ENCODE results near the gene FCN3. TPM values are rescaled to one million over a fixed set of nuclear protein-coding genes. Genes with fewer than 3 reads are reported as not detected.

The FCN3 gene
- total and polyA plus RNA-seq, 2 donors (not counting 3 experiments of a cell fraction or from before 2014, with no cell fraction given): 0.15 TPM; not detected in 1

DNA sequence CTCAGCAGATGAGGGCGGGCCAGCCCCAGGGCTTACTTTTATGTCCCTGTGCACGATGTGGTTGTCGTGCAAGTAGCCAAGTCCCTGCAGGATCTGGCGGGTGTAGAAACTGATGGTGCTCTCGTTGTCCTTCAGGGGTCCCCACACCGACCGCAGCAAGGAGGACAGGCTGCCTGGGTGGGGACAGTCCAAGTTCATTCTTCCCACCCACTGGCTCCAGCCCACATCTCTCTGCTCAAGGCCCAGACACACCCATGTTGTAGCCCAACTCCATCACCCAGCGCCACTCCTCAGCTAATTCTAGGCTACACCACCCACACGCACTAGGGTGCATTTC is 14.8 kb downstream of the FCN3 start:
- TF ChIP-seq MAX (IDR thresholded peaks at IDR 0.05; ENCODE audit: insufficient read depth, insufficient read length) (no peak), EZH2 (IDR thresholded peaks at IDR 0.05; ENCODE audit: borderline replicate concordance, low read depth, low read length, severe bottlenecking) (no peak), JUN (IDR thresholded peaks at IDR 0.05; ENCODE audit: borderline replicate concordance, insufficient read depth, insufficient read length, low read depth) (no peak), POLR2A (IDR thresholded peaks at IDR 0.05; ENCODE audit: low read depth, low read length) (no peak), GATA2 (IDR thresholded peaks at IDR 0.05; ENCODE audit: insufficient read depth, insufficient read length, low read depth, low read length) (no peak)
- Histone ChIP-seq H2AFZ (ENCODE audit: low read depth, low read length) (no peak overlapping the region), H3K27me3 (ENCODE audit: control insufficient read depth in 2 of 2, insufficient read depth in 2 of 2, low read length in 2 of 2) (no peaks in the 10 kb centered on the region), H3K79me2 (ENCODE audit: control insufficient read depth, insufficient read depth, low read length) (no peaks in the 10 kb centered on the region), H3K4me3 (replicated peaks in 1 of 3; ENCODE audit: insufficient read depth in 1 of 3, low read depth in 1 of 3, low read length in 3 of 3) (no peak overlapping the region), H3K27ac (ENCODE audit: insufficient read depth, low read depth, low read length) (no peak overlapping the region), H3K9me1 (replicated peaks; ENCODE audit: control insufficient read depth, extremely low read depth, insufficient read depth, low read length) (no peaks in the 10 kb centered on the region), H3K36me3 (ENCODE audit: control insufficient read depth in 2 of 2, extremely low read depth in 1 of 2, insufficient read depth in 2 of 2, low read length in 2 of 2) (peaks cover 0 to 4% of the 10 kb centered on the region in 2 experiments), H3K4me2 (ENCODE audit: insufficient read depth, low read length) (no peak overlapping the region), H3K9me3 (replicated peaks; ENCODE audit: control insufficient read depth, insufficient read depth, low read length) (no peaks in the 10 kb centered on the region), H4K20me1 (replicated peaks; ENCODE audit: control insufficient read depth, extremely low read depth, insufficient read depth, low read length) (no peaks in the 10 kb centered on the region), H3K4me1 (ENCODE audit: control insufficient read depth, extremely low read depth, insufficient read depth, low read length) (peaks cover under 1% of the 10 kb centered on the region), H3K9ac (replicated peaks; ENCODE audit: extremely low read depth, insufficient read depth, low read length) (no peak overlapping the region)
- FAIRE-seq: no peak
- dilution Hi-C loops (cut with MboI; ENCODE audit: extremely low pct_ligation_motif_present, low sequenced_read_pairs): no loop called here
- BruUV-seq (replicated peaks): no TSS peak
- no peak for DNase-seq (ENCODE audit: low read depth, low spot score)
- ChIA-PET CTCF (interaction anchor here (2.5 to 4.8 kb wide), 3 partner anchors 14 to 36 kb away, joined by 11 to 45 read pairs (median 22); no protein-coding TSS in a partner anchor), POLR2A (no interaction called here)
- intact Hi-C loops (cut with micrococcal nuclease): no loop called here

DNA sequence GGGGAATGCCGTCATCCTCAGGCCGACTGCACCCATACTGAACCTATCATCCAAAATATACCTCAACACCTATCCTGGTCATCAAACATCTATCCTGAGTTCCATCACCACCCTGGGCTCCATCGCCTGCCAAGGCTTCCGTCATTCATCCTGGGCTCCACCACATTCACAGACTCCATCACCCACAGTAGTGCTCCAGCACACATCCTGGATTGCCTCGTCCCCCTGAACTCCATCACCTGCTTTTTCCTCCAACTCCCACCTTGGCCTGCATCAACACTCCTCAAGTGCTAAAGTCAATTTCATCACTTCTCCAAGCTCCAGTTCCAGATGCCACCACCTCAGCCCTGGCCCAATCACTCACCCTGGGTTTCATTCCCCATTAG is 15.7 kb downstream of the FCN3 start:
- no peak overlapping the region for H3K4me3 ChIP-seq (replicated peaks in 1 of 3; ENCODE audit: insufficient read depth in 1 of 3, low read depth in 1 of 3, low read length in 3 of 3)
- no peak overlapping the region for H3K4me2 ChIP-seq (ENCODE audit: insufficient read depth, low read length)
- ChIA-PET CTCF (interaction anchor here (0.6 to 5.5 kb wide), 13 partner anchors 7 to 247 kb away, joined by 3 to 54 read pairs (median 10); partner anchors contain the start of genes GPR3 and MAP3K6), POLR2A (interaction anchor here (0.6 kb wide), 1 partner anchor 356 kb away, joined by 4 read pairs; no protein-coding TSS in a partner anchor)
- DNase-seq (ENCODE audit: low read depth, low spot score): no peak
- H3K36me3 ChIP-seq (ENCODE audit: control insufficient read depth in 2 of 2, extremely low read depth in 1 of 2, insufficient read depth in 2 of 2, low read length in 2 of 2): peaks cover 0 to 4% of the 10 kb centered on the region in 2 experiments
- H4K20me1 ChIP-seq (replicated peaks; ENCODE audit: control insufficient read depth, extremely low read depth, insufficient read depth, low read length): no peaks in the 10 kb centered on the region
- no peak overlapping the region for H3K9ac ChIP-seq (replicated peaks; ENCODE audit: extremely low read depth, insufficient read depth, low read length)
- FAIRE-seq: no peak
- no peak overlapping the region for H2AFZ ChIP-seq (ENCODE audit: low read depth, low read length)
- TF ChIP-seq, protein P1, sequence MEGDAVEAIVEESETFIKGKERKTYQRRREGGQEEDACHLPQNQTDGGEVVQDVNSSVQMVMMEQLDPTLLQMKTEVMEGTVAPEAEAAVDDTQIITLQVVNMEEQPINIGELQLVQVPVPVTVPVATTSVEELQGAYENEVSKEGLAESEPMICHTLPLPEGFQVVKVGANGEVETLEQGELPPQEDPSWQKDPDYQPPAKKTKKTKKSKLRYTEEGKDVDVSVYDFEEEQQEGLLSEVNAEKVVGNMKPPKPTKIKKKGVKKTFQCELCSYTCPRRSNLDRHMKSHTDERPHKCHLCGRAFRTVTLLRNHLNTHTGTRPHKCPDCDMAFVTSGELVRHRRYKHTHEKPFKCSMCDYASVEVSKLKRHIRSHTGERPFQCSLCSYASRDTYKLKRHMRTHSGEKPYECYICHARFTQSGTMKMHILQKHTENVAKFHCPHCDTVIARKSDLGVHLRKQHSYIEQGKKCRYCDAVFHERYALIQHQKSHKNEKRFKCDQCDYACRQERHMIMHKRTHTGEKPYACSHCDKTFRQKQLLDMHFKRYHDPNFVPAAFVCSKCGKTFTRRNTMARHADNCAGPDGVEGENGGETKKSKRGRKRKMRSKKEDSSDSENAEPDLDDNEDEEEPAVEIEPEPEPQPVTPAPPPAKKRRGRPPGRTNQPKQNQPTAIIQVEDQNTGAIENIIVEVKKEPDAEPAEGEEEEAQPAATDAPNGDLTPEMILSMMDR (IDR thresholded peaks at IDR 0.05; ENCODE audit: extremely low read depth in 1 of 2, insufficient read depth in 1 of 2, low read depth in 1 of 2, low read length in 2 of 2): no peak
- no peak for TF ChIP-seq MYC (IDR thresholded peaks at IDR 0.05; ENCODE audit: low read depth, low read length)
- TF ChIP-seq POLR2A (IDR thresholded peaks at IDR 0.05; ENCODE audit: low read depth, low read length): no peak
- no peak for TF ChIP-seq JUN (IDR thresholded peaks at IDR 0.05; ENCODE audit: borderline replicate concordance, insufficient read depth, insufficient read length, low read depth)
- TF ChIP-seq MAX (IDR thresholded peaks at IDR 0.05; ENCODE audit: insufficient read depth, insufficient read length): no peak
- no peak for TF ChIP-seq EZH2 (IDR thresholded peaks at IDR 0.05; ENCODE audit: borderline replicate concordance, low read depth, low read length, severe bottlenecking)
- TF ChIP-seq POLR2AphosphoS5 (IDR thresholded peaks at IDR 0.05; ENCODE audit: insufficient read depth, low read depth, low read length): no peak
- TF ChIP-seq GATA2 (IDR thresholded peaks at IDR 0.05; ENCODE audit: insufficient read depth, insufficient read length, low read depth, low read length): no peak
- no peak for TF ChIP-seq FOS (IDR thresholded peaks at IDR 0.05; ENCODE audit: borderline replicate concordance, insufficient read depth, low read length)
- no peaks in the 10 kb centered on the region for H3K27me3 ChIP-seq (ENCODE audit: control insufficient read depth in 2 of 2, insufficient read depth in 2 of 2, low read length in 2 of 2)
- H3K4me1 ChIP-seq (ENCODE audit: control insufficient read depth, extremely low read depth, insufficient read depth, low read length): no peaks in the 10 kb centered on the region
- H3K27ac ChIP-seq (ENCODE audit: insufficient read depth, low read depth, low read length): no peak overlapping the region
- H3K9me1 ChIP-seq (replicated peaks; ENCODE audit: control insufficient read depth, extremely low read depth, insufficient read depth, low read length): no peaks in the 10 kb centered on the region
- dilution Hi-C loops (cut with MboI; ENCODE audit: extremely low pct_ligation_motif_present, low sequenced_read_pairs): no loop called here
- intact Hi-C loops (cut with micrococcal nuclease): no loop called here
- no peaks in the 10 kb centered on the region for H3K79me2 ChIP-seq (ENCODE audit: control insufficient read depth, insufficient read depth, low read length)
- BruUV-seq (replicated peaks): no TSS peak
- no peaks in the 10 kb centered on the region for H3K9me3 ChIP-seq (replicated peaks; ENCODE audit: control insufficient read depth, insufficient read depth, low read length)
